Mesendoderm (in vitro differentiated cells): Measurements from ENCODE around the gene LAPTM5.

ENCODE experiments used
- DNase-seq: peaks from one replicate; pipeline ENCODE4 v3.0.0; 2013
- H2AK5ac ChIP-seq: 2 replicates; pipeline ENCODE4 v1.6.1; 2013; ENCODE audit warnings: low read length, inconsistent platforms
- H2BK120ac ChIP-seq: 2 replicates; pipeline ENCODE4 v1.6.1; 2013; ENCODE audit warnings: low read depth, mild to moderate bottlenecking, low read length, moderate library complexity, mixed read lengths
- H2BK15ac ChIP-seq: replicated peaks from 2 replicates; pipeline ENCODE4 v1.6.1; 2013; ENCODE audit warnings: low read depth, mild to moderate bottlenecking, moderate library complexity
- H2BK5ac ChIP-seq: 2 replicates; pipeline ENCODE4 v1.6.1; 2013; ENCODE audit warnings: low read length, inconsistent platforms
- H3K18ac ChIP-seq: 2 replicates; pipeline ENCODE4 v1.6.1; 2013; ENCODE audit warnings: mild to moderate bottlenecking, low read length, mixed read lengths
- H3K23ac ChIP-seq: one replicate; pipeline ENCODE4 v1.6.1; 2013; ENCODE audit warnings: low read length
- H3K27ac ChIP-seq: 2 replicates; pipeline ENCODE4 v1.5.1; 2013; ENCODE audit warnings: low read depth, mild to moderate bottlenecking, inconsistent platforms, low read length, moderate library complexity
- H3K27me3 ChIP-seq: 2 replicates; pipeline ENCODE4 v1.6.1; 2013; ENCODE audit warnings: low read length, control low read depth, mild to moderate bottlenecking, inconsistent platforms; ENCODE audit not compliant: insufficient read depth, poor library complexity
- H3K36me3 ChIP-seq: 2 replicates; pipeline ENCODE4 v1.6.1; 2013; ENCODE audit warnings: low read length, inconsistent platforms; ENCODE audit not compliant: control insufficient read depth, insufficient read depth
- H3K4ac ChIP-seq: one replicate; pipeline ENCODE4 v1.6.1; 2013; ENCODE audit warnings: low read depth, mild to moderate bottlenecking, low read length, moderate library complexity
- H3K4me1 ChIP-seq: 2 replicates; pipeline ENCODE4 v1.6.1; 2013; ENCODE audit warnings: low read depth, low read length, inconsistent platforms; ENCODE audit not compliant: control insufficient read depth
- H3K4me2 ChIP-seq: 2 replicates; pipeline ENCODE4 v1.6.1; 2013; ENCODE audit warnings: low read length
- H3K4me3 ChIP-seq: 2 replicates; pipeline ENCODE4 v1.5.1; 2013; ENCODE audit warnings: mild to moderate bottlenecking, low read length
- H3K56ac ChIP-seq: one replicate; pipeline ENCODE4 v1.6.1; 2013; ENCODE audit warnings: low read length
- H3K79me1 ChIP-seq: 2 replicates; pipeline ENCODE4 v1.6.1; 2013; ENCODE audit warnings: low read length, inconsistent platforms
- H3K79me2 ChIP-seq: 2 replicates; pipeline ENCODE4 v1.6.1; 2013; ENCODE audit warnings: mild to moderate bottlenecking, low read length; ENCODE audit not compliant: control insufficient read depth, insufficient read depth
- H3K9ac ChIP-seq: 2 replicates; pipeline ENCODE4 v1.6.1; 2013; ENCODE audit warnings: low read length, inconsistent platforms
- H4K5ac ChIP-seq: one replicate; pipeline ENCODE4 v1.6.1; 2013; ENCODE audit warnings: low read length
- H4K8ac ChIP-seq: one replicate; pipeline ENCODE4 v1.6.1; 2013; ENCODE audit warnings: low read depth, mild to moderate bottlenecking, control low read depth, low read length, moderate library complexity
- whole genome bisulfite sequencing: extraction: QIAGEN DNeasy Blood & Tissue Kit; methylation state at CpG from one replicate; pipeline ENCODE4 v1.1.7; 2013; ENCODE audit warnings: low lambda C conversion rate, missing lambda C conversion rate; ENCODE audit not compliant: insufficient coverage; ENCODE audit errors: extremely low coverage; 5-methylcytosine and 5-hydroxymethylcytosine counted together

LAPTM5 gene

DNA sequence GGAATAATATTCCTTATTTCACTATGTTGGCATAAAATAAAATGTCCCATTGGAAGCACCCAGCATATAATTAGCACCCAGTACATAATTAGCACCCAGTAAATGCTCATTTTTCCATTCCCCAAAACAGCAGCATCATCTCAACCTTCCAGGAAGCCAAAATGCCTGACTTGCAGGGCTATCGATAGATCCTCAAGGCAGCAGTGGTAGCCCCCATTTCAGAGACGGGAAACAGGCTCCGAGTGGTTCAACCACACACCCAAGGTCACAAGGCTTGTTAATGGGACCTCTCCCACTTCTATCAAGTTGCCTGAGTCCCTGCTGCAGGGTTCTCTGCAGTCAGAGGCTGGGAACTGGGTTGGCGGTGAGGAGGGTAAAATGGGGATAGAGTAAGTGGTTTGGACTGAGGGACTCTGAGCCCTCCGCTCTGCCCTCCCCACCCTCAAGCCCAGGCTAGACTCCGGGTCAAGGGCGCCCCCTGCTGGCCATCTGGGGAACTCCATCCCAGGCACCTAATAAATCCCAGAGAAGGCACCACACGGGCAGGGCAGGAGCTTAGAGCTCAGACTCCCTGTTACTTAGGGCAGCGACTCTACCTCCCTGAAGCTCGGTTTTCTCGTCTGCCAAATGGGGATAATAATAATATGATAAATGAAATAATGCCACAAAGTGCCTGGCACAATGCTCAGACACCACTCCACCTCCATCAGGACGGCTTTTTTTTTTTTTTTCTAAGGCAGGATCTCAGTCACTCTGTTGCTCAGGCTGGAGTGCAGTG, 21.9 kb upstream of the LAPTM5 start:
- peak; percentile 88 for DNase-seq
- H4K5ac ChIP-seq: no peak overlapping the region
- H2AK5ac ChIP-seq: no peak overlapping the region
- H3K9ac ChIP-seq: peak overlapping the region; percentile 20
- no peak overlapping the region for H2BK120ac ChIP-seq
- no peak overlapping the region for H4K8ac ChIP-seq
- H3K4me3 ChIP-seq: no peak overlapping the region
- no peak overlapping the region for H3K27ac ChIP-seq
- no peaks in the 10 kb centered on the region for H3K27me3 ChIP-seq
- no peaks in the 10 kb centered on the region for H3K79me2 ChIP-seq
- no peaks in the 10 kb centered on the region for H3K36me3 ChIP-seq
- H3K4me2 ChIP-seq: no peak overlapping the region
- no peaks in the 10 kb centered on the region for H3K79me1 ChIP-seq
- no CpG with 5 or more reads among the region's 12 CpGs for WGBS
- no peak overlapping the region for H3K23ac ChIP-seq
- H3K18ac ChIP-seq: no peak overlapping the region
- H2BK5ac ChIP-seq: no peak overlapping the region
- peak overlapping the region; percentile 30 for H3K56ac ChIP-seq
- H2BK15ac ChIP-seq: no peak overlapping the region
- no peak overlapping the region for H3K4ac ChIP-seq
- peaks cover 2% of the 10 kb centered on the region for H3K4me1 ChIP-seq

DNA sequence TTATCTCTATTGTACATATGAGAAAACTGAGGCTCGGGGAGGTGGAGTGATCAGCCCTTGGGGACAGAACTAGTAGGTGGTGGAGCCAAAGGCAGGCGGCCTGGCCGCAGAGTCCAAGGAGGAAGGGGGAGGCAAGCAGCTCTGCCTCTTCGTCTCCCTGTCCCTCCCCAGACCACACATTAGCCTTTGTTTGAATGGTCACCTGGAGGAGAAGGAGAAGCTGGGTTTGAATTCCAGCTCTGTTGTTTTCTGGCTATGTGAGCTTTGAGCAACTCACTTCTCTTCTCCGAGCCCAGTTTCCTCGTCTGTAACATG, 21.4 kb upstream of the LAPTM5 start:
- H4K8ac ChIP-seq: no peak overlapping the region
- H2AK5ac ChIP-seq: no peak overlapping the region
- no peak overlapping the region for H2BK15ac ChIP-seq
- H2BK5ac ChIP-seq: no peak overlapping the region
- WGBS: no CpG with 5 or more reads among the region's 6 CpGs
- no peak overlapping the region for H3K18ac ChIP-seq
- H3K36me3 ChIP-seq: no peaks in the 10 kb centered on the region
- H3K4me1 ChIP-seq: peaks cover 2% of the 10 kb centered on the region
- H3K56ac ChIP-seq: no peak overlapping the region
- no peak overlapping the region for H3K9ac ChIP-seq
- no peaks in the 10 kb centered on the region for H3K79me2 ChIP-seq
- DNase-seq: no peak
- H3K79me1 ChIP-seq: no peaks in the 10 kb centered on the region
- no peak overlapping the region for H3K23ac ChIP-seq
- H4K5ac ChIP-seq: no peak overlapping the region
- H3K4ac ChIP-seq: no peak overlapping the region
- H3K4me3 ChIP-seq: no peak overlapping the region
- H3K27me3 ChIP-seq: no peaks in the 10 kb centered on the region
- H2BK120ac ChIP-seq: no peak overlapping the region
- no peak overlapping the region for H3K27ac ChIP-seq
- H3K4me2 ChIP-seq: no peak overlapping the region

DNA sequence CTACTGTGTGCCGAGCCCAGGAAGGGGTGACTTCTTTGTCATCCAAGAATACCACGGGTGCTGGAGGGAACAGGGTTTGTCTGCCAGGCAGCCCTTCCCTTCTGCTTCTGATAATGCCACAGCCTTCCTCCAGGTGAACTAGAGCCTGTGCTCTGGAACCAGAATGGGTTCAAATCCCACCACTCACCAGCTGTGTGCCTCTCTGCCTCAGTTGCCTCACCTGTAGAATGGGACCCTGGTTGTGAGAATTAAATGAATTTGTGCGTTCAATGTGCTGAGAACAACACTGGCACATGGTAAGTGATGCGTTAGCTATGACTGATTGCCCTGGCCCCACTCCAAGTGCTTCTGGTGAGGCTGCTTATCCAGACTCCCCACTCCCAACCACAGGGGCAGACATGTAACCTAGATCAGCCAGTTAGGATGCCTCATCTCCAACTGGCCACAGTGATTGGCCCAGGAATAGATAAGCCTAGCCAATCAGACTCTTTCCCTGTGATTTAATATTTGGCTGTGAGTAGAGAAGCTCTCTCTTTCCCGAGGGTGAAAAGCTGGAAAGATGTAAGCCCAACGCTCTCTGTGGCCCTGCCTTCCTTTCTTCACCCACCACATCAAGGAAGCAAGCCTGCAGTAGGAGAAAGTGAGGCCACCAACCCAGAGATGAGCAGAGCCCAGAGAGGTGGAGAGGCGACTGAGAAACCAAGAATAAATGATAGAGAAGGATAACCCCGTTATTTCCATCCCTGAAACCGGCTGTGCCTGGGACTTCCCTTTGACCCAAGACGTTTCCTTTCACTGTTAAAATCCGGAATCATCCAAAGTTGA, 20.8 kb upstream of the LAPTM5 start:
- DNase-seq: no peak

DNA sequence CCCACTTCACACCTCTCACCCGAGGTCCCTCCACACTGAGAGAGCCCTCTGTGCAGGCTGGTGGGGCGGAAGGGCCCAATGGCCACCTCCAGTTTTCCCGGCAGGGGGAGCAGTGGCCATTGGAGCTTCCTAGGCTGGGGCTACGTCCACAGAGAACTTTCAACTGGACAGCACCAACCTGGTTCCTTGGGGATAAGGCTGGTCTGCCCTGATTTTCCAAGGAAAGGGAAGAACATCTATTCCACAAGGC, 20.3 kb upstream of the LAPTM5 start:
- H3K56ac ChIP-seq: no peak overlapping the region
- H4K5ac ChIP-seq: no peak overlapping the region
- no peak overlapping the region for H3K9ac ChIP-seq
- no peak overlapping the region for H2AK5ac ChIP-seq
- H3K18ac ChIP-seq: no peak overlapping the region
- no peaks in the 10 kb centered on the region for H3K36me3 ChIP-seq
- no peak overlapping the region for H3K4ac ChIP-seq
- H3K4me3 ChIP-seq: no peak overlapping the region
- no peaks in the 10 kb centered on the region for H3K27me3 ChIP-seq
- no peak overlapping the region for H2BK120ac ChIP-seq
- H2BK5ac ChIP-seq: no peak overlapping the region
- DNase-seq: no peak
- no peaks in the 10 kb centered on the region for H3K4me1 ChIP-seq
- H2BK15ac ChIP-seq: no peak overlapping the region
- no CpG with 5 or more reads among the region's 4 CpGs for WGBS
- H4K8ac ChIP-seq: no peak overlapping the region
- H3K4me2 ChIP-seq: no peak overlapping the region
- H3K79me1 ChIP-seq: no peaks in the 10 kb centered on the region
- no peaks in the 10 kb centered on the region for H3K79me2 ChIP-seq
- no peak overlapping the region for H3K27ac ChIP-seq
- H3K23ac ChIP-seq: no peak overlapping the region

More for the DNA sequence above, 20.8 kb upstream of the LAPTM5 start:
- Histone ChIP-seq H4K5ac (no peak overlapping the region), H3K79me1 (no peaks in the 10 kb centered on the region), H2BK15ac (no peak overlapping the region), H3K36me3 (no peaks in the 10 kb centered on the region), H3K4me3 (no peak overlapping the region), H2AK5ac (no peak overlapping the region), H3K4me2 (no peak overlapping the region), H2BK120ac (no peak overlapping the region), H3K4me1 (peaks cover 2% of the 10 kb centered on the region), H3K18ac (no peak overlapping the region), H3K27me3 (no peaks in the 10 kb centered on the region), H3K23ac (no peak overlapping the region), H3K27ac (no peak overlapping the region), H2BK5ac (no peak overlapping the region), H3K9ac (no peak overlapping the region), H3K79me2 (no peaks in the 10 kb centered on the region), H3K56ac (no peak overlapping the region), H4K8ac (no peak overlapping the region), H3K4ac (no peak overlapping the region)
- WGBS: no CpG with 5 or more reads among the region's 11 CpGs

DNA sequence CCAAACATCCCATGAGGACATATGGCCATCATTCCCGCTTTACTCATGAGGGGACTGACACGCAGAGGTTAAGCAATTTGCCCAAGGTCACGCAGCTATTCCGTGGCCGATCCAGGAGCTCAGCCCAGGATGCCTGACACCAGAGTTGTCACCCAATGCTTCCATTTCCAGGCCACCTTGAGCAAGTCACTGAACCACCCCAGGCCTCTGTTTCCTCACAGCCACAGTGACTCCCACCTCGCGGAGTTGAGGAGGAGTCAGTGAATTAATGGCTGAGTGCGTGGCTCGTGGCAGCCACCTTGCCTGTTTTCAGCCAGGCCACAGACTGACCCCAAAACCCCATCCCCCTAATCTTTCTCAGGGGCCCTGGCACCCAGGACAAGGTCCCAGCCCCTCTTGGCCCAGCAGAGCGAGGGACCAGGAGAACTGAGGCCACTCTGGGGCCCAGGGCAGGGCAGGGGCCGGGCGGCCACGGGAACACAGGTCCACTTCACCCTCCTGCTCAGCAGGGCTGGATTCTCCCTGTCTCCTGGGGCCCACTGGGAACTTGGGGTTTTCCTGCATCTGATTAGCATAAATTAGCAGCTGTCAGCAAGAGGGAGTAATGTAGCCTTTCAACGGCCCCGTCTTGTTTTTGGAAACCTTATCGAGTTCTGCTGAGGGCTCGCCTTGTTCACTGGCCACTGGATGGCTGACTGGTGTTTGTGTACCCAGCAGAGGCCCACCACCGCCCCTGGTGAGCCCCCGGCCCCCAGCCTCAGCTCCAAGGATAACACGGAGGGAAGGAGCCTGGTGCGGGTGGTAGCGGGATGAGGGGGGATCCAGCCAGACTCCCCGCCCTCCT, 19.7 kb upstream of the LAPTM5 start:
- H3K56ac ChIP-seq: no peak overlapping the region
- no peak for DNase-seq
- no peaks in the 10 kb centered on the region for H3K36me3 ChIP-seq
- no peaks in the 10 kb centered on the region for H3K27me3 ChIP-seq
- H4K8ac ChIP-seq: no peak overlapping the region
- no peak overlapping the region for H2AK5ac ChIP-seq
- no peak overlapping the region for H3K9ac ChIP-seq
- no peak overlapping the region for H2BK120ac ChIP-seq
- WGBS: no CpG with 5 or more reads among the region's 23 CpGs
- no peak overlapping the region for H3K4me2 ChIP-seq
- H3K4me3 ChIP-seq: no peak overlapping the region
- H3K18ac ChIP-seq: no peak overlapping the region
- no peak overlapping the region for H3K27ac ChIP-seq
- H4K5ac ChIP-seq: no peak overlapping the region
- H3K4ac ChIP-seq: no peak overlapping the region
- H3K23ac ChIP-seq: no peak overlapping the region
- no peaks in the 10 kb centered on the region for H3K79me2 ChIP-seq
- H2BK15ac ChIP-seq: no peak overlapping the region
- H3K79me1 ChIP-seq: no peaks in the 10 kb centered on the region
- H3K4me1 ChIP-seq: no peaks in the 10 kb centered on the region
- no peak overlapping the region for H2BK5ac ChIP-seq
